Common myeloid progenitor, CD34-positive (primary cell): ENCODE results near the gene OR56A4. TPM values are rescaled to one million over a fixed set of nuclear protein-coding genes. Genes with fewer than 3 reads are reported as not detected.

Source experiments
- CTCF ChIA-PET: fragments of 350-600 bp; sonication (Branson Sonifier 250); formaldehyde crosslinking; loops from one replicate; lab custom pipeline; 2021; ENCODE audit warnings: antibody characterized with exemption; lab: Charles Lee
- POLR2A ChIA-PET: fragments of 350-600 bp; sonication (Branson Sonifier 250); formaldehyde crosslinking; loops from one replicate; lab custom pipeline; 2021; ENCODE audit warnings: antibody characterized with exemption; lab: Charles Lee
- DNase-seq, 3 donors: peaks; one replicate each; pipeline versions ENCODE4 v3.0.0 to v3.0.0-alpha.2; 2013
- H3K27ac ChIP-seq, 2 experiments: 1 replicate in 1 of 2; 2 replicates in 1 of 2; pipeline ENCODE4 v1.7.0; 2013; ENCODE audit warnings: inconsistent platforms in 2 of 2, low read length in 2 of 2, mild to moderate bottlenecking in 2 of 2, low read depth in 1 of 2, moderate library complexity in 1 of 2; ENCODE audit not compliant: severe bottlenecking in 2 of 2, insufficient read depth in 1 of 2, poor library complexity in 1 of 2
- H3K27me3 ChIP-seq, 5 experiments: replicated peaks in 2 of 5; 1 replicate in 3 of 5; 2 replicates in 2 of 5; pipeline versions ENCODE4 v1.6.1 to v1.7.0; 2013; ENCODE audit warnings: low read length in 4 of 5, mild to moderate bottlenecking in 2 of 5, moderate library complexity in 2 of 5, inconsistent platforms in 1 of 5; ENCODE audit not compliant: insufficient read depth in 5 of 5, control insufficient read depth in 4 of 5
- H3K36me3 ChIP-seq, 4 experiments: 1 replicate in 2 of 4; 2 replicates in 2 of 4; pipeline versions ENCODE4 v1.6.1 to v1.7.0; 2013; ENCODE audit warnings: low read length in 3 of 4, control low read depth in 1 of 4, mild to moderate bottlenecking in 1 of 4; ENCODE audit not compliant: control insufficient read depth in 4 of 4, insufficient read depth in 4 of 4
- H3K4me1 ChIP-seq, 4 experiments: 1 replicate in 3 of 4; 2 replicates in 1 of 4; pipeline versions ENCODE4 v1.6.1 to v1.7.1; 2013; ENCODE audit warnings: low read length in 3 of 4, mild to moderate bottlenecking in 3 of 4, control low read depth in 1 of 4, inconsistent platforms in 1 of 4, moderate library complexity in 1 of 4; ENCODE audit not compliant: control insufficient read depth in 4 of 4, insufficient read depth in 4 of 4; ENCODE audit errors: control extremely low read depth in 1 of 4
- H3K4me3 ChIP-seq, 7 experiments: 1 replicate in 4 of 7; 2 replicates in 3 of 7; pipeline versions ENCODE4 v1.5.1 to v1.7.0; 2013; ENCODE audit warnings: mild to moderate bottlenecking in 7 of 7, low read length in 6 of 7, moderate library complexity in 6 of 7, inconsistent platforms in 2 of 7, low read depth in 2 of 7, control low read depth in 1 of 7; ENCODE audit not compliant: insufficient read depth in 4 of 7, control insufficient read depth in 1 of 7; ENCODE audit errors: extremely low read depth in 1 of 7
- H3K9me3 ChIP-seq, 5 experiments: 1 replicate in 4 of 5; 2 replicates in 1 of 5; pipeline versions ENCODE4 v1.6.1 to v1.7.1; 2013; ENCODE audit warnings: low read length in 4 of 5, mild to moderate bottlenecking in 2 of 5, inconsistent platforms in 1 of 5, low read depth in 1 of 5, moderate library complexity in 1 of 5; ENCODE audit not compliant: control insufficient read depth in 4 of 5, insufficient read depth in 2 of 5; ENCODE audit errors: control extremely low read depth in 1 of 5
- WGBS: methylation state at CpG from one replicate; pipeline ENCODE4 v1.1.5; 2013; ENCODE audit not compliant: insufficient coverage; 5-methylcytosine and 5-hydroxymethylcytosine counted together
- polyA plus RNA-seq: library from polyadenylated mRNA; unstranded; fragments of 120-200 nt; gene quantifications from one replicate; pipeline ENCODE4 v1.2.1, GENCODE V29; 2013

The OR56A4 gene, protein sequence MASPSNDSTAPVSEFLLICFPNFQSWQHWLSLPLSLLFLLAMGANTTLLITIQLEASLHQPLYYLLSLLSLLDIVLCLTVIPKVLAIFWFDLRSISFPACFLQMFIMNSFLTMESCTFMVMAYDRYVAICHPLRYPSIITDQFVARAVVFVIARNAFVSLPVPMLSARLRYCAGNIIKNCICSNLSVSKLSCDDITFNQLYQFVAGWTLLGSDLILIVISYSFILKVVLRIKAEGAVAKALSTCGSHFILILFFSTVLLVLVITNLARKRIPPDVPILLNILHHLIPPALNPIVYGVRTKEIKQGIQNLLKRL
- not detected for polyA plus RNA-seq

DNA sequence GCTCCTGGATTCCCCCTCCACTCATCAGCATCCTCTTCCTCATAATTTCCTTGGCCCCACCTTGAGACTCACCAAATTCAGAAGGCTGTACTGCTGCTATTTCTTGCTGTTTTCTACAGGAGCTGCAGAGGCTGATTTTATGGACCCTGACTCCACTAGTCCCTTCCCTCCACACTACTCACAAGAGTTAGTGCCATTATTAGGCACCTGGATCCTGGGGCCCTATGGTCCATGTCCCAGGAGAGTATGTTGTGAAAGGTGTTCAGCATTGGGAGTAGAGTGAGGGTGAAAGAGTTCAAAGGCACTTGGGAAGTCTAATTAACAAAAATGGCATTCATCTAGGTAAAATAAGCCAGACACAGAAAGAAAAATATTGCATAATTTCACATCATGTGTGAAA is at the start of gene OR56A4:
Gene OR56A4 (minus strand): TSS at position 101 of the 400 bp plus-strand sequence. CDS start 3,954 bp downstream, outside the sequence.
- DNase-seq, result no peak
- H3K9me3 ChIP-seq, result no peaks in the 10 kb centered on the region
- no peak within 1 kb of the TSS for H3K4me3 ChIP-seq
- no peaks in the 10 kb centered on the region for H3K36me3 ChIP-seq
- POLR2A ChIA-PET, result no interaction called here
- H3K27me3 ChIP-seq, result peaks cover 0 to 5% (median 2%) of the 10 kb centered on the region in 5 experiments
- CTCF ChIA-PET, result interaction anchor here (1.0 kb wide), 1 partner anchor 234 kb away, joined by 3 read pairs; no protein-coding TSS in a partner anchor
- H3K4me1 ChIP-seq, result no peaks in the 10 kb centered on the region
- no peak within 1 kb of the TSS for H3K27ac ChIP-seq

DNA sequence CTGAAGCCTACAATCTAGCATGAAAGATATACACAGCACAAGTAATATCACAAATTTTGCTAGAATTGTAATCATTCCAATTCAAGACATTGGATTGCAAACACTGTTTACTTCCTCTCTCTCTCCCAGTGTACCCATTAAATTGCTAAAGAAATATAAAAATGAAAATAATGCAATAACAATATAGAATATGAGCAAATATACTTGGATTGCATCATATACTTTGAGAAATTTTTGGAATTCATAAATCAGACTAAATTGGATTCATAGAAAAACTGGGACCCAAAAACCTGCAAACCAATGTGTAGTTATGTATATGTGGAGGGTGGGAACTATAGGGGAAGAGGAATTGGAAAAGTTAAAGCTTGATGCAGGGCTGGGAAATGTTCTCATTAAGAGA is 48.8 kb upstream of the OR56A4 start:
- CTCF ChIA-PET, result no interaction called here
- Histone ChIP-seq H3K27me3 (peaks cover 0 to 6% (median 3%) of the 10 kb centered on the region in 5 experiments), H3K4me1 (no peaks in the 10 kb centered on the region), H3K36me3 (no peaks in the 10 kb centered on the region), H3K27ac (no peak overlapping the region), H3K9me3 (no peaks in the 10 kb centered on the region), H3K4me3 (no peak overlapping the region)
- no peak for DNase-seq
- POLR2A ChIA-PET, result no interaction called here

DNA sequence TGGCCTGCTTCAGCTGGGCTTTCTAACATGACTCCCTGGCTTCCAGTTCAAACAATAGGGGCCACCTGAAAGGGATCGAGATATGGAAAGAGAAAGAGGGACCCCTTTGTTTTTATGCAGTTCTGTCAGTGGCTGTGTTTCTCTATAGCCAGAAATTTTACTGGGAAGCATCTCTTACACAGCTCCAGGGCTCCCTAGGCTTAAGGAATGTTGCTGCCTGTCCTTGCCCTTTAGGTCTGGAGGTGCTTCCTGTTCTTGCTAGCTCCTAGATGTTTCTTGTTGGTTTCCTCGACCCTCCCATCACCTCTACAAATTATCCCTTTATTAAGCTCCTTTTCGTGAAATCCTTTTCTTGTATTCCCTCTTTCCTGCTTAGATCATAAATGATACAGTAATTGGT is 45.6 kb upstream of the OR56A4 start:
- Histone ChIP-seq H3K9me3 (no peaks in the 10 kb centered on the region), H3K36me3 (no peaks in the 10 kb centered on the region), H3K4me1 (no peaks in the 10 kb centered on the region), H3K4me3 (no peak overlapping the region), H3K27ac (no peak overlapping the region), H3K27me3 (peaks cover 0 to 6% (median 3%) of the 10 kb centered on the region in 5 experiments)
- CTCF ChIA-PET, result no interaction called here
- POLR2A ChIA-PET, result no interaction called here
- no peak for DNase-seq
- no CpG with 5 or more reads among the region's 3 CpGs for WGBS

DNA sequence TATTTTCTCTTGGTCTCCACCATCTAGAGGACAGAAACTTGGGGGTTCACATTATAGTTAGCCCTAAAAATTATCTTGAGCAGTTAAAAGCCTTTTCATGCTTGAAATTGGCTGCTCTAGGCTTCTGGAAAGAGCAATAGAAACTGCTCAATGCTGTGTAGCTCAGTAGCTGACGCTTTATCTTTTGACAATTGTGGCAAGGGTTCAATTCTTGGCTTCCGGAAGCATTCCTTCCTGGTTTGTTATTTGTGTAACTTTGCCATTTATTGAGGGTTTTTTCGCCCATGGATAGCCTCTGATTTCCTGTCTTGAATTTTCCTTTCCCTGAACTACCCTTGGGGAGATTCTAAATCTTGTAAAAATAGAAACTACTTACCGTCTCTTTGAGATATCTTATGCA is 34.1 kb upstream of the OR56A4 start:
- peaks cover 0 to 4% (median 0%) of the 10 kb centered on the region in 5 experiments for H3K27me3 ChIP-seq
- POLR2A ChIA-PET, result no interaction called here
- H3K27ac ChIP-seq, result no peak overlapping the region
- peaks cover 0 to 3% (median 0%) of the 10 kb centered on the region in 5 experiments for H3K9me3 ChIP-seq
- WGBS, result 43% methylated on average over 1 of the region's 4 CpGs
- no peaks in the 10 kb centered on the region for H3K4me1 ChIP-seq
- DNase-seq, result no peak
- CTCF ChIA-PET, result no interaction called here
- H3K4me3 ChIP-seq, result no peak overlapping the region
- H3K36me3 ChIP-seq, result no peaks in the 10 kb centered on the region

DNA sequence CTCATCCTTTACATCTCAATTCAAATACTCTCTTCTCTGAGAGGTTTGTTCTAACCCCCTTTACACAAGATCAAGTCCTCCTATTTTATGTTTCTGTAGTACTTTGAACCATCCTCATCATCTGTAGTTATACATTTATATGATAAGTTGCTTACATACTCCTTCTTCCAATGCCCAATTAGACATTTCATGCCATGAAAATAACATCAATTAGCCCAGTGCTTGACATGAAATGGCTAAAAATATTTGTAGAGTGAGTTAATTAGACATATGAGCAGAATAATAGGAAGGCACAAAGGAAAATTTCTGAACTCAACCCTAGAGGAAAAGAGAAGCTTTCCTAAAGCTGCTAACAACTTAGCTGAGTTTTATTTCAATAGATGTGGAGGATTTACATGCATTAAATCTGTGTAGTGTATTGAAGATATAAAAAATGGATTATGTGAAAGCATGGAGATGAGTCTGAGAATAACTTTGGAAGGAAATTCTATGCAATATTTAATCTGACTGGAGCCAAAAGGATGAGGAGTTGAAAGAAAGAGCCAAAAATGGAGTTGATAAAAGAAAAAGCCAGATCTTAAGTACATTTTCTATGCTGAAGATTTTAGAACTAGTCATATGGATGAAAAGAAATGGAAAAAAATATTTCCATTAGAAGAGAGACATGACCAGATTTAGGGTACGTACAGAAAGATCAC is 24.1 kb upstream of the OR56A4 start, which contains the start of gene OR56A1:
Gene OR56A1 (minus strand): TSS at position 51 of the 698 bp plus-strand sequence. CDS start 3,066 bp downstream, outside the sequence.
- peaks cover 3 to 17% (median 6%) of the 10 kb centered on the region in 5 experiments for H3K27me3 ChIP-seq
- H3K36me3 ChIP-seq, result no peaks in the 10 kb centered on the region
- no peak within 1 kb of the TSS for H3K4me3 ChIP-seq
- POLR2A ChIA-PET, result no interaction called here
- 100% methylated on average over 1 of the region's 1 CpG for WGBS
- H3K27ac ChIP-seq, result no peak within 1 kb of the TSS
- no peaks in the 10 kb centered on the region for H3K9me3 ChIP-seq
- no peaks in the 10 kb centered on the region for H3K4me1 ChIP-seq
- CTCF ChIA-PET, result interaction anchor here (1.3 kb wide), 1 partner anchor 8 kb away, joined by 4 read pairs; no protein-coding TSS in a partner anchor
- no peak for DNase-seq

DNA sequence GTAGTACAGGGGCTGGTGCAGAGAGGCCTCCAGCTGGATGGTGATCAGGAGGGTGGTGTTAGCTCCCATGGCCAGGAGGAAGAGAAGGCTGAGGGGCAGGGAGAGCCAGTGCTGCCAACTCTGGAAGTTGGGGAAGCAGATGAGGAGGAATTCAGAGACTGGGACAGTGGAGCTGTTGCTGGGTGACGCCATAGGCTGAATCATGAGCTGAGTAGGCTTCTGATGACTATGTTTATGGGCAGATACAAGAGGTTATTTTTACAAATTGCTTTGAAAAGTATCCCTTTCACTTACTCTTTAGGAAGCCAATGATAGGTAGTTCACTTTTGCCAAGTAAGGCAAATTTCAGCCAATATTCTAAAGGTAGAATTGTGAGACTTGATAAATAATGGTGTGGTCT is 20.8 kb upstream of the OR56A4 start:
- 100% methylated on average over 1 of the region's 1 CpG for WGBS
- Histone ChIP-seq H3K9me3 (no peaks in the 10 kb centered on the region), H3K36me3 (no peaks in the 10 kb centered on the region), H3K27me3 (peaks cover 5 to 23% (median 8%) of the 10 kb centered on the region in 5 experiments), H3K27ac (no peak overlapping the region), H3K4me3 (no peak overlapping the region), H3K4me1 (no peaks in the 10 kb centered on the region)
- ChIA-PET POLR2A (no interaction called here), CTCF (interaction anchor here (0.9 kb wide), 1 partner anchor 335 kb away, joined by 3 read pairs; no protein-coding TSS in a partner anchor)
- no peak for DNase-seq

DNA sequence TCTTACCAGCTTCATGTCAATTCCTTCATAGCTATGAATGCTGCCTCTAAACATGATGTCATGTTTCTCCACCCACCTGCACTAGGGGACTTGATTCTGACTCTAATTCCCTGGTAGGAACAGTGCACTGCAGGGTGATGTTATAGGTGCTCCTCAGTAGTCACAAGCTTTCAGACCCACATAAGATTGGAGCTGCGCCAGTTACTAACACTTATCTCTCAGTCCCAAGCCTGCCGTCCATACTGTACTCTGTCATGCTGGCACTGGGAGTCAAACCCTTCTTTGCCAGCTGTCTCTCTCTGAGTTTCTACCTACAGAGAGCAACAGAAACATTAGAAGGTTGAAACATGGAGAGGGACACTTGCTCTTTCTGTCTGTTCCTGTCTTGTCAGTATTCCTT is 18.3 kb upstream of the OR56A4 start:
- H3K27ac ChIP-seq, result no peak overlapping the region
- WGBS, result 83% methylated on average over 2 of the region's 2 CpGs
- no peaks in the 10 kb centered on the region for H3K36me3 ChIP-seq
- no peaks in the 10 kb centered on the region for H3K9me3 ChIP-seq
- ChIA-PET POLR2A (no interaction called here), CTCF (interaction anchor here (0.6 to 5.1 kb wide), 6 partner anchors 13 to 338 kb away, joined by 3 to 35 read pairs (median 4); partner anchors contain the start of gene CAVIN3)
- H3K27me3 ChIP-seq, result peaks cover 4 to 23% (median 9%) of the 10 kb centered on the region in 5 experiments
- no peaks in the 10 kb centered on the region for H3K4me1 ChIP-seq
- DNase-seq, result peak in 2 of 3 donors; percentile 6 to 15
- no peak overlapping the region for H3K4me3 ChIP-seq
